Colonic mucosa (tissue), 4 donors: ENCODE data around the gene TMEM140. TPM values are rescaled to one million over a fixed set of nuclear protein-coding genes. Genes with fewer than 3 reads are reported as not detected.

Experiments used
- DNase-seq: peaks from one replicate; pipeline ENCODE4 v3.0.0-alpha.2; 2020
- H3K27ac ChIP-seq: fragments of 200-600 bp; one replicate; pipeline ENCODE4 v1.8.0; 2021
- H3K27me3 ChIP-seq: fragments of 200-600 bp; one replicate; pipeline ENCODE4 v1.8.0; 2021
- H3K36me3 ChIP-seq: fragments of 200-600 bp; one replicate; pipeline ENCODE4 v1.8.0; 2021
- H3K4me1 ChIP-seq: fragments of 200-600 bp; one replicate; pipeline ENCODE4 v1.8.0; 2021; ENCODE audit warnings: mild to moderate bottlenecking
- H3K4me3 ChIP-seq: fragments of 200-600 bp; one replicate; pipeline ENCODE4 v1.8.0; 2021
- H3K9ac ChIP-seq, 2 donors: one replicate each; pipeline ENCODE4 v1.7.0; 2013; ENCODE audit warnings: control low read depth in 2 of 2, low read depth in 2 of 2, low read length in 2 of 2
- H3K9me3 ChIP-seq: fragments of 200-600 bp; one replicate; pipeline ENCODE4 v1.8.0; 2021
- intact Hi-C: fragments of 100-400 bp; cut with DNase I; formaldehyde crosslinking; loops from one replicate; pipeline ENCODE4 v1.14.1; 2022
- total RNA-seq, 2 donors: library from RNA; stranded (reverse); fragmentation: NEBNext Ultra II Directional in 1 of 2; extraction: Animal tissue kit (Norgen Biotek cat#: 25700) in 1 of 2; gene quantifications; one replicate each; pipeline ENCODE4 v1.2.1, GENCODE V29; 2021
- TF ChIP-seq, protein P1 (sequence below): fragments of 200-600 bp; IDR thresholded peaks from one replicate; pipeline ENCODE4 v1.8.0; 2022; ENCODE audit warnings: antibody characterized with exemption, mild to moderate bottlenecking
- donor health status: healthy.
- donor health status: DM: no; HTN: no; CAD: no.
- donor health status: DM: no; HTN: no; CAD: no.

TMEM140 gene
- total RNA-seq, 2 donors from 2014 or later: 3.8 to 11.9 TPM

DNA sequence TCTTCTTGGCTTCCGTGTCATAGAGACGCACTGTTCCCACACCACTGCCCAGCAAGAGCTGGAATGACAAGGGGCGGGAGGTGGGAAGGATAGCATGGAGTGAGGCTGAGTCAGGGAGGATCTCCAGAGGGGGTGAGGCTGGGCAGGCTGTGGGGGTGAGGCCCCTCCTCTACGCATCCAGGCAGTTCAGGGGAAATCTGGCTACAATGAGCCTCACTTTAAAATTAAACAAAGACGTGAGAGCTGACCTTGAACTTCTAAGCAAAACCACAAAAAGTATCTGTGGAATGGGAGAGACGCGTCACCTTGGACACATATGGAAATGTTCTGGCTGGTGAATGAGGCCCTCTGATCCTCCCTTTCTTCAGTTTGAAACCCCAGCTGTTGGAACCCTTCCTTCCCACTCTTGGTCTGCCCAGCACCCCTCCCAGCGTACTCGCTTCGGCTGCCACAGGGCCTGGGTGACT, 45.8 kb downstream of the TMEM140 start:
- Histone ChIP-seq H3K4me3 (no peak overlapping the region), H3K27ac (no peak overlapping the region), H3K27me3 (no peaks in the 10 kb centered on the region), H3K9me3 (no peaks in the 10 kb centered on the region), H3K4me1 (no peaks in the 10 kb centered on the region), H3K36me3 (no peaks in the 10 kb centered on the region), H3K9ac (no peak overlapping the region)
- intact Hi-C loops: no loop called here
- TF ChIP-seq, protein P1, sequence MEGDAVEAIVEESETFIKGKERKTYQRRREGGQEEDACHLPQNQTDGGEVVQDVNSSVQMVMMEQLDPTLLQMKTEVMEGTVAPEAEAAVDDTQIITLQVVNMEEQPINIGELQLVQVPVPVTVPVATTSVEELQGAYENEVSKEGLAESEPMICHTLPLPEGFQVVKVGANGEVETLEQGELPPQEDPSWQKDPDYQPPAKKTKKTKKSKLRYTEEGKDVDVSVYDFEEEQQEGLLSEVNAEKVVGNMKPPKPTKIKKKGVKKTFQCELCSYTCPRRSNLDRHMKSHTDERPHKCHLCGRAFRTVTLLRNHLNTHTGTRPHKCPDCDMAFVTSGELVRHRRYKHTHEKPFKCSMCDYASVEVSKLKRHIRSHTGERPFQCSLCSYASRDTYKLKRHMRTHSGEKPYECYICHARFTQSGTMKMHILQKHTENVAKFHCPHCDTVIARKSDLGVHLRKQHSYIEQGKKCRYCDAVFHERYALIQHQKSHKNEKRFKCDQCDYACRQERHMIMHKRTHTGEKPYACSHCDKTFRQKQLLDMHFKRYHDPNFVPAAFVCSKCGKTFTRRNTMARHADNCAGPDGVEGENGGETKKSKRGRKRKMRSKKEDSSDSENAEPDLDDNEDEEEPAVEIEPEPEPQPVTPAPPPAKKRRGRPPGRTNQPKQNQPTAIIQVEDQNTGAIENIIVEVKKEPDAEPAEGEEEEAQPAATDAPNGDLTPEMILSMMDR: no peak
- DNase-seq: no peak

DNA sequence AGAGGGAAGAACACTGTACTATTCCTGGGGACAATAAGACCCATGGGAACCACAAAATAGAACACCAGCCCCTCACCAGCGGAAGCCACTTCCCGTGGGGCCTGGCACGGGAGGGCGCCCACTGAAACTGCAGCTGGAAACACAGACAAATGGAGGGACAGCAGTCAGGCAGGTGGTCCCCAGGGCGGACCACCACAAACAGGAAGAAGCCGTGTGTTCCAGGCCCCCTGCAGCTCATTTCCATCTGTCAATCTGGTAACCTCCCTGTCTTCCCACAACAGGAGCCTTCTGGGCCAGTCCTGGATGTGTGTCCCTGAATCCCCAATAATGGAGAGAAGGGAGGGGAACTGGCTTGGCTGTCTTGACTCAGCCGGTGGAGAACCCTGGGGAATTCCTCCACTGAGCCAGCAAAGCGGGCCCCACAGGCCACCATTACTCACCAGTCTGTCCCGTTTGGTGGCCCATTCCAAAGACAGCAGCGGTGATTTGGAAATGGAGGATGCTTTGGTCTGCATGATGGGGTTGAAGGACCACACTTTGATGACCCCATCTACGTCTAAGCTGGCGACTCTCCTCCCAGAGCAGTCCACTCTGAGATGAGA, 46.7 kb downstream of the TMEM140 start:
- Histone ChIP-seq H3K36me3 (no peaks in the 10 kb centered on the region), H3K27me3 (no peaks in the 10 kb centered on the region), H3K27ac (no peak overlapping the region), H3K9me3 (no peaks in the 10 kb centered on the region), H3K4me3 (no peak overlapping the region), H3K9ac (no peak overlapping the region), H3K4me1 (no peaks in the 10 kb centered on the region)
- TF ChIP-seq, protein P1: no peak
- intact Hi-C loops: no loop called here
- DNase-seq: no peak

DNA sequence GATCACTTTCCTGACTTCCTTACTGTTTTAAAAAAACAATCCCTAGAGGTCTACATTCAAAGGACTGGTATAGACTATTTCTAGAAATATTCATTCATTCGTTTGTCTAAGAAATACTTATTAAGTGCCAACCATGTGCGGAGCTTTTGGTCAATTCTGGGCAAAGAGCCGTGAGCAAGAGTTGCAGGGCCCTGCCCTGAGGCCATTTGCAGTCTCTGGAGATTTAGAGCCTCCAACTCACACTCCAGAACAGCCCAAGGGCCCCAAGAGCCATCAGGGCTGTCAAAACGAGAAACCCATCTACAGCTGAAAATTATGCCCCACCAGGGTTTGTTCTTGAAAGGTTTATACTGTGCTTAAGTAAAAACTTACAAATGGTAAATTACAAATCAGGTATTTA, 47.3 kb downstream of the TMEM140 start:
- intact Hi-C loops: no loop called here
- H3K27me3 ChIP-seq: no peaks in the 10 kb centered on the region
- TF ChIP-seq, protein P1: no peak
- no peaks in the 10 kb centered on the region for H3K4me1 ChIP-seq
- no peaks in the 10 kb centered on the region for H3K9me3 ChIP-seq
- H3K36me3 ChIP-seq: no peaks in the 10 kb centered on the region
- H3K4me3 ChIP-seq: no peak overlapping the region
- DNase-seq: no peak
- no peak overlapping the region for H3K27ac ChIP-seq
- H3K9ac ChIP-seq: no peak overlapping the region

DNA sequence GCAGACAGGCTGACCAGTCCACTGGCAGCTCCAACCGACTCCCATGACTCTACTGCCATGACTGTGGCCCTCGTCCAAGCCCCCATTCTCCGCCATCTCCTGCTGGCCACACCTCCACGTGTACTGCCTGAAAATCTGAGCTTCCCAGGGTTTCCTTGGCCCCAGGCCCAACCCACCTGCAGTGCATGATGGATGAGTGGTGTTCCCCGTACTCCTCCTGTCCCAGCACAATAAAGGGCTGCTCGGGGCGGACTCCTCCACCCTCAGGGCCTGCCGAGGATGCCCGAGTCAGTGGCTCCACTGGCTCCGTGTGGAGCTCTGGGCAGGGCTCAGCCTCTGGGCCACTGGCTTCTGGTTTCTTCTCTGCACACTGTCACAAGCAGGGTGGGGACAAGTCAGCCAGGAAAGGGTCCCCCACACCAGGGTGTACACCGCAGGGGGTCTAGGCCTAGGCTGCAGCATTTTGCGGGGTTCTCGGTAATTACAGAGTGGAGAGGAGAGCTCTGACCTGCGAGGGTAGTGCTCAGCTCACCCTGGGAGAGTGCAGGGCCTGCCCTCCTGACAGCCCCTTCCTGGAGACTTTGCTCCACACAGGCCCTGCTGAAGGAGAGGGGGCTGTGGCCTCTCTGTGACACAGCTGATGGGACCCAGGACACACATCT, 48.2 kb downstream of the TMEM140 start:
- intact Hi-C loops: no loop called here
- TF ChIP-seq, protein P1: no peak
- H3K27me3 ChIP-seq: no peaks in the 10 kb centered on the region
- no peak overlapping the region for H3K4me3 ChIP-seq
- no peaks in the 10 kb centered on the region for H3K9me3 ChIP-seq
- DNase-seq: no peak
- H3K4me1 ChIP-seq: no peaks in the 10 kb centered on the region
- no peak overlapping the region for H3K9ac ChIP-seq
- H3K36me3 ChIP-seq: no peaks in the 10 kb centered on the region
- H3K27ac ChIP-seq: no peak overlapping the region

DNA sequence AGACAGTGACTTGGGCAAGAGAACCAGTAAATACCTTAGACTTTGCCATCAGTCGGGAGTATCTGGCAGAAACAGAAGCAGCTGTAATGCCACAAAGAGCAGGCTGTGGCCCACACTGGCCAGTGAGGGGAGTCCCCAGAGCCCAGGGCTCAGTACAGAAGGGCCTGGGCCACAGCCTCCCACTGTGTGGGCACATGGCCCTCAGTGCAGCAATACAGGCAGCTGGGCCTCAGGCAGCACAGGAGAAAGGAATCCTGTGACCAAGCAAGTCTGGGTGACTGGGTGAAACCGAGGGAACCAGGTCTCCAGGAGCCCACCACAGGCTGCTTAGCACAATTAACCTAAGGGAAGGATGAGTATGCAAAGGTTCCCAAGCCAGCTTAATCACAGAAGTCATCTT, 49.5 kb downstream of the TMEM140 start:
- Histone ChIP-seq H3K9ac (no peak overlapping the region), H3K4me1 (no peaks in the 10 kb centered on the region), H3K9me3 (no peaks in the 10 kb centered on the region), H3K4me3 (no peak overlapping the region), H3K27ac (no peak overlapping the region), H3K27me3 (no peaks in the 10 kb centered on the region), H3K36me3 (no peaks in the 10 kb centered on the region)
- intact Hi-C loops: no loop called here
- TF ChIP-seq, protein P1: no peak
- no peak for DNase-seq
